Neural progenitor cell (in vitro differentiated cells): Measurements from ENCODE around the gene NR1H2.

Source experiments
- EZH2 ChIP-seq: fragments of 200-600 bp; sonication (generic); IDR thresholded peaks from 2 replicates; pipeline ENCODE4 v1.6.1; 2017; ENCODE audit warnings: antibody characterized with exemption, mild to moderate bottlenecking, moderate library complexity
- TF ChIP-seq, protein P1 (sequence below): fragments of 200-600 bp; sonication (generic); IDR thresholded peaks from 2 replicates; pipeline ENCODE4 v1.5.1; 2017; ENCODE audit warnings: antibody characterized with exemption, mild to moderate bottlenecking

DNA sequence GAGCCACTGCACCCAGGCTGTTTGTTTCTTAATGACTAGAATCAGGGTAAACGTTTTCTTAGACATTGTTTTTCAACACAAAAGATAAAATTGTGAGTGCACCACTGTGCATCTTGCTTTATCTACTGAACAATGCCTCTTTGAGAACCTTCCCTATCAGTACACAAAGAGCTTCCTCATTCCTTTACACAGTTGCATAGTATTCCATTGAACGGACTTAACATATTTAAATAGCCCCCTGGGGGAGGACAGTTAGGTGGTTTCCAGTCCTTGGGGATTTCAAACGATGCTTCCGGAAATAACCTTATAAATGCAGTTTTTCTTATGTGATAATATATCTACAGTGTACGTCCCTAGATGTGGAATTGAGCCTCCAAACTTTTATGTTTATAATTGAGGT is 16.5 kb downstream of the NR1H2 start:
- TF ChIP-seq, protein P1, sequence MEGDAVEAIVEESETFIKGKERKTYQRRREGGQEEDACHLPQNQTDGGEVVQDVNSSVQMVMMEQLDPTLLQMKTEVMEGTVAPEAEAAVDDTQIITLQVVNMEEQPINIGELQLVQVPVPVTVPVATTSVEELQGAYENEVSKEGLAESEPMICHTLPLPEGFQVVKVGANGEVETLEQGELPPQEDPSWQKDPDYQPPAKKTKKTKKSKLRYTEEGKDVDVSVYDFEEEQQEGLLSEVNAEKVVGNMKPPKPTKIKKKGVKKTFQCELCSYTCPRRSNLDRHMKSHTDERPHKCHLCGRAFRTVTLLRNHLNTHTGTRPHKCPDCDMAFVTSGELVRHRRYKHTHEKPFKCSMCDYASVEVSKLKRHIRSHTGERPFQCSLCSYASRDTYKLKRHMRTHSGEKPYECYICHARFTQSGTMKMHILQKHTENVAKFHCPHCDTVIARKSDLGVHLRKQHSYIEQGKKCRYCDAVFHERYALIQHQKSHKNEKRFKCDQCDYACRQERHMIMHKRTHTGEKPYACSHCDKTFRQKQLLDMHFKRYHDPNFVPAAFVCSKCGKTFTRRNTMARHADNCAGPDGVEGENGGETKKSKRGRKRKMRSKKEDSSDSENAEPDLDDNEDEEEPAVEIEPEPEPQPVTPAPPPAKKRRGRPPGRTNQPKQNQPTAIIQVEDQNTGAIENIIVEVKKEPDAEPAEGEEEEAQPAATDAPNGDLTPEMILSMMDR: no peak
- TF ChIP-seq EZH2: no peak
